ENCODE data around the gene MDFIC2. TPM values are rescaled to one million over a fixed set of nuclear protein-coding genes. Genes with fewer than 3 reads are reported as not detected.

The MDFIC2 gene
- total and polyA plus RNA-seq, 2 of the 13 experiments (the other 11 are each of a cell fraction or from before 2014, with no cell fraction given) = not detected

DNA sequence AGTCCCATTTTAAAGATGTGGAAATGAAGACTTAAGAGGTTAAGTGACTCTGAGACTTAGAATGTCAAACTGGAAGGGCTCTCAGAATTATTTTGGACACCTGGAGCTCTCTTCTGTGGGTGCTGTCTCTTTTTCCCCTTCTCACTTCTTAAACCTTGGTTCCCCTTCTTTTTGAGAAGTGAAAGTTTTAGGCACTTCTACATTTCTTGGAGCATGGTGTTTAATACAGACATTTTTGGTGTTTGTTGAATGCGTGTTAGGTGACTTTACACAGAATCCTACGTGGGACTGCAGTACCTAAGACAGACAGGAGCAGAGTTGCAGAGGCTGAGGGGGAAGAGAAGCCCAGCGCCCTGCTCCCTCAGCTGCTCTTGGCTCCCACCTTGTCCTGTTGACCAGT lies 133.3 kb downstream of the MDFIC2 start:
- H4K20me1 ChIP-seq (ENCODE audit: insufficient read depth, low read length) = no peaks in the 10 kb centered on the region
- no peaks in the 10 kb centered on the region for H3K4me1 ChIP-seq (ENCODE audit: insufficient read depth, low read length)
- ChIA-PET POLR2A (no interaction called here), CTCF (ENCODE audit: low intra/inter-chr PET ratio, low total read pairs) (no interaction called here)
- intact Hi-C loops (cut with micrococcal nuclease; ENCODE audit: unreplicated experiment) (no loop called here), in situ Hi-C loops (cut with HindIII; ENCODE audit: extremely low pct_ligation_motif_present, low pct_unique_long_range_greater_than_20kb) (no loop called here)
- no peak overlapping the region for H3K27ac ChIP-seq (ENCODE audit: extremely low read length, insufficient read depth, low read length)
- H3K27me3 ChIP-seq (ENCODE audit: control insufficient read depth in 1 of 2, insufficient read depth in 2 of 2, low read length in 2 of 2) = peaks cover 1 to 6% of the 10 kb centered on the region in 2 experiments; a peak in 2 of 5 replicates
- no peaks in the 10 kb centered on the region for H3K9me3 ChIP-seq (ENCODE audit: low read length)
- no peak overlapping the region for H3K4me2 ChIP-seq (ENCODE audit: low read depth, low read length)
- BruUV-seq (replicated peaks) = no TSS peak
- no peak for DNase-seq (ENCODE audit: low spot score)
- H2AFZ ChIP-seq (ENCODE audit: low read length) = no peak overlapping the region
- WGBS (ENCODE audit: low lambda C conversion rate) = 3% methylated on average over 3 of the region's 3 CpGs
- TF ChIP-seq, protein P1, sequence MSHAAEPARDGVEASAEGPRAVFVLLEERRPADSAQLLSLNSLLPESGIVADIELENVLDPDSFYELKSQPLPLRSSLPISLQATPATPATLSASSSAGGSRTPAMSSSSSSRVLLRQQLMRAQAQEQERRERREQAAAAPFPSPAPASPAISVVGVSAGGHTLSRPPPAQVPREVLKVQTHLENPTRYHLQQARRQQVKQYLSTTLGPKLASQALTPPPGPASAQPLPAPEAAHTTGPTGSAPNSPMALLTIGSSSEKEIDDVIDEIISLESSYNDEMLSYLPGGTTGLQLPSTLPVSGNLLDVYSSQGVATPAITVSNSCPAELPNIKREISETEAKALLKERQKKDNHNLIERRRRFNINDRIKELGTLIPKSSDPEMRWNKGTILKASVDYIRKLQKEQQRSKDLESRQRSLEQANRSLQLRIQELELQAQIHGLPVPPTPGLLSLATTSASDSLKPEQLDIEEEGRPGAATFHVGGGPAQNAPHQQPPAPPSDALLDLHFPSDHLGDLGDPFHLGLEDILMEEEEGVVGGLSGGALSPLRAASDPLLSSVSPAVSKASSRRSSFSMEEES (CRISPR knock-in tag; IDR thresholded peaks at IDR 0.05) = no peak
- TF ChIP-seq, protein P2, sequence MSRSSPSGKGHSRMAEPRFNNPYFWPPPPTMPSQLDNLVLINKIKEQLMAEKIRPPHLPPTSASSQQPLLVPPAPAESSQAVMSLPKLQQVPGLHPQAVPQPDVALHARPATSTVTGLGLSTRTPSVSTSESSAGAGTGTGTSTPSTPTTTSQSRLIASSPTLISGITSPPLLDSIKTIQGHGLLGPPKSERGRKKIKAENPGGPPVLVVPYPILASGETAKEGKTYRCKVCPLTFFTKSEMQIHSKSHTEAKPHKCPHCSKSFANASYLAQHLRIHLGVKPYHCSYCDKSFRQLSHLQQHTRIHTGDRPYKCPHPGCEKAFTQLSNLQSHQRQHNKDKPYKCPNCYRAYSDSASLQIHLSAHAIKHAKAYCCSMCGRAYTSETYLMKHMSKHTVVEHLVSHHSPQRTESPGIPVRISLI (CRISPR knock-in tag; IDR thresholded peaks at IDR 0.05; ENCODE audit: borderline replicate concordance) = no peak
- TF ChIP-seq, protein P3, sequence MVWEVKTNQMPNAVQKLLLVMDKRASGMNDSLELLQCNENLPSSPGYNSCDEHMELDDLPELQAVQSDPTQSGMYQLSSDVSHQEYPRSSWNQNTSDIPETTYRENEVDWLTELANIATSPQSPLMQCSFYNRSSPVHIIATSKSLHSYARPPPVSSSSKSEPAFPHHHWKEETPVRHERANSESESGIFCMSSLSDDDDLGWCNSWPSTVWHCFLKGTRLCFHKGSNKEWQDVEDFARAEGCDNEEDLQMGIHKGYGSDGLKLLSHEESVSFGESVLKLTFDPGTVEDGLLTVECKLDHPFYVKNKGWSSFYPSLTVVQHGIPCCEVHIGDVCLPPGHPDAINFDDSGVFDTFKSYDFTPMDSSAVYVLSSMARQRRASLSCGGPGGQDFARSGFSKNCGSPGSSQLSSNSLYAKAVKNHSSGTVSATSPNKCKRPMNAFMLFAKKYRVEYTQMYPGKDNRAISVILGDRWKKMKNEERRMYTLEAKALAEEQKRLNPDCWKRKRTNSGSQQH (CRISPR knock-in tag; IDR thresholded peaks at IDR 0.05; ENCODE audit: low read depth) = no peak
- TF ChIP-seq GZF1 (CRISPR knock-in tag; IDR thresholded peaks at IDR 0.05) = no peak
- no peak for TF ChIP-seq ZNF235 (CRISPR knock-in tag; IDR thresholded peaks at IDR 0.05; ENCODE audit: borderline replicate concordance)
- no peak for TF ChIP-seq CEBPG (CRISPR knock-in tag; IDR thresholded peaks at IDR 0.05)
- TF ChIP-seq, protein P4, sequence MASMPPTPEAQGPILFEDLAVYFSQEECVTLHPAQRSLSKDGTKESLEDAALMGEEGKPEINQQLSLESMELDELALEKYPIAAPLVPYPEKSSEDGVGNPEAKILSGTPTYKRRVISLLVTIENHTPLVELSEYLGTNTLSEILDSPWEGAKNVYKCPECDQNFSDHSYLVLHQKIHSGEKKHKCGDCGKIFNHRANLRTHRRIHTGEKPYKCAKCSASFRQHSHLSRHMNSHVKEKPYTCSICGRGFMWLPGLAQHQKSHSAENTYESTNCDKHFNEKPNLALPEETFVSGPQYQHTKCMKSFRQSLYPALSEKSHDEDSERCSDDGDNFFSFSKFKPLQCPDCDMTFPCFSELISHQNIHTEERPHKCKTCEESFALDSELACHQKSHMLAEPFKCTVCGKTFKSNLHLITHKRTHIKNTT (CRISPR knock-in tag; IDR thresholded peaks at IDR 0.05) = no peak
- TF ChIP-seq IKZF4 (CRISPR knock-in tag; IDR thresholded peaks at IDR 0.05; ENCODE audit: borderline replicate concordance, low read depth, not compliant biosample characterization) = no peak
- no peak for TF ChIP-seq GABPA (IDR thresholded peaks at IDR 0.05; ENCODE audit: low read depth, low read length)
- TF ChIP-seq GABPA (CRISPR knock-in tag; IDR thresholded peaks at IDR 0.05; ENCODE audit: low read depth) = no peak
- TF ChIP-seq, protein P5, sequence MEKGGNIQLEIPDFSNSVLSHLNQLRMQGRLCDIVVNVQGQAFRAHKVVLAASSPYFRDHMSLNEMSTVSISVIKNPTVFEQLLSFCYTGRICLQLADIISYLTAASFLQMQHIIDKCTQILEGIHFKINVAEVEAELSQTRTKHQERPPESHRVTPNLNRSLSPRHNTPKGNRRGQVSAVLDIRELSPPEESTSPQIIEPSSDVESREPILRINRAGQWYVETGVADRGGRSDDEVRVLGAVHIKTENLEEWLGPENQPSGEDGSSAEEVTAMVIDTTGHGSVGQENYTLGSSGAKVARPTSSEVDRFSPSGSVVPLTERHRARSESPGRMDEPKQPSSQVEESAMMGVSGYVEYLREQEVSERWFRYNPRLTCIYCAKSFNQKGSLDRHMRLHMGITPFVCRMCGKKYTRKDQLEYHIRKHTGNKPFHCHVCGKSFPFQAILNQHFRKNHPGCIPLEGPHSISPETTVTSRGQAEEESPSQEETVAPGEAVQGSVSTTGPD (CRISPR knock-in tag; IDR thresholded peaks at IDR 0.05) = no peak
- TF ChIP-seq ZNF790 (CRISPR knock-in tag; IDR thresholded peaks at IDR 0.05; ENCODE audit: borderline replicate concordance) = no peak
- TF ChIP-seq, protein P6, sequence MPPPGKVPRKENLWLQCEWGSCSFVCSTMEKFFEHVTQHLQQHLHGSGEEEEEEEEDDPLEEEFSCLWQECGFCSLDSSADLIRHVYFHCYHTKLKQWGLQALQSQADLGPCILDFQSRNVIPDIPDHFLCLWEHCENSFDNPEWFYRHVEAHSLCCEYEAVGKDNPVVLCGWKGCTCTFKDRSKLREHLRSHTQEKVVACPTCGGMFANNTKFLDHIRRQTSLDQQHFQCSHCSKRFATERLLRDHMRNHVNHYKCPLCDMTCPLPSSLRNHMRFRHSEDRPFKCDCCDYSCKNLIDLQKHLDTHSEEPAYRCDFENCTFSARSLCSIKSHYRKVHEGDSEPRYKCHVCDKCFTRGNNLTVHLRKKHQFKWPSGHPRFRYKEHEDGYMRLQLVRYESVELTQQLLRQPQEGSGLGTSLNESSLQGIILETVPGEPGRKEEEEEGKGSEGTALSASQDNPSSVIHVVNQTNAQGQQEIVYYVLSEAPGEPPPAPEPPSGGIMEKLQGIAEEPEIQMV (CRISPR knock-in tag; IDR thresholded peaks at IDR 0.05; ENCODE audit: low read depth) = no peak
- no peak for TF ChIP-seq MLLT10 (CRISPR knock-in tag; IDR thresholded peaks at IDR 0.05)
- TF ChIP-seq MAZ (IDR thresholded peaks at IDR 0.05; ENCODE audit: borderline replicate concordance, low read depth, low read length) = no peak
- no peak for TF ChIP-seq MAZ (CRISPR knock-in tag; IDR thresholded peaks at IDR 0.05; ENCODE audit: low read depth)
- ATAC-seq = no peak
- no peak overlapping the region for H3K4me3 ChIP-seq (replicated peaks in 1 of 3; ENCODE audit: insufficient read depth in 1 of 3, low read depth in 2 of 3, low read length in 3 of 3)
- no peaks in the 10 kb centered on the region for H3K36me3 ChIP-seq (replicated peaks in 1 of 2; ENCODE audit: control insufficient read depth in 1 of 2, insufficient read depth in 2 of 2, low read length in 2 of 2)
- no peak overlapping the region for H3K9ac ChIP-seq (ENCODE audit: insufficient read depth, low read depth, low read length)
- H3K79me2 ChIP-seq (ENCODE audit: insufficient read depth, low read length) = no peaks in the 10 kb centered on the region
- FAIRE-seq = no peak
